H1 (cell line): ENCODE data around the gene FAM241B. TPM values are rescaled to one million over a fixed set of nuclear protein-coding genes. Genes with fewer than 3 reads are reported as not detected.

Experiments
- CHD7 ChIP-seq: fragments of 300-600 bp; sonication (generic); IDR thresholded peaks from 2 replicates; pipeline ENCODE4 v1.7.1; 2012; ENCODE audit warnings: low read length, moderate library complexity, mild to moderate bottlenecking, inconsistent platforms; ENCODE audit not compliant: insufficient replicate concordance
- SAP30 ChIP-seq: fragments of 300-600 bp; sonication (generic); IDR thresholded peaks from 2 replicates; pipeline ENCODE4 v1.7.1; 2012; ENCODE audit warnings: low read length, moderate library complexity, mild to moderate bottlenecking, inconsistent platforms; ENCODE audit not compliant: insufficient read depth, insufficient replicate concordance
- polyA plus RNA-seq, 7 experiments: library from polyadenylated mRNA; depleted of rRNA in 3 of 7; stranded (reverse) in 5 of 7; unstranded in 2 of 7; fragments of >200 nt in 5 of 7; fragments of 200-250 nt in 2 of 7; gene quantifications; 1 replicate in 5 of 7; 2 replicates in 1 of 7; 4 replicates in 1 of 7; pipeline versions ENCODE4 v1.2.1 to v1.2.3, GENCODE V29; 2011 to 2013; ENCODE audit warnings: missing spikeins in 2 of 7, mixed read lengths in 2 of 7
- total RNA-seq: library from RNA; stranded (reverse); fragmentation: NEBNext Ultra II Directional; extraction: Animal tissue kit (Norgen Biotek cat#: 25700); gene quantifications from 2 replicates; pipeline ENCODE4 v1.2.1, GENCODE V29; 2021

Gene FAM241B
- total and polyA plus RNA-seq, 2 of the 8 experiments (the other 6 are each of a cell fraction or from before 2014, with no cell fraction given), result 19.3 to 30.1 TPM

GRCh38 chr10:69630651-69631400 lies 779 bp downstream of the FAM241B start (continued):
- no peak for TF ChIP-seq CHD7
- no peak for TF ChIP-seq SAP30
